Prostate gland (tissue), 2 donors: Measurements from ENCODE around the gene SAMD4A. TPM values are rescaled to one million over a fixed set of nuclear protein-coding genes. Genes with fewer than 3 reads are reported as not detected.

Source experiments
- DNase-seq: peaks from one replicate; pipeline ENCODE4 v3.0.0-alpha.2; 2019; ENCODE audit warnings: low spot score
- H3K27ac ChIP-seq, 2 donors: fragments of 200-600 bp; sonication (generic); 2 replicates each; pipeline ENCODE4 v1.5.1; 2017 to 2019
- H3K27me3 ChIP-seq: fragments of 200-600 bp; sonication (generic); replicated peaks from 2 replicates; pipeline ENCODE4 v1.5.1; 2019; ENCODE audit not compliant: insufficient read depth
- H3K36me3 ChIP-seq, 2 donors: fragments of 200-600 bp; sonication (generic); 1 replicate in 1 of 2; 2 replicates in 1 of 2; pipeline versions ENCODE4 v1.5.1 to v1.8.1; 2017 to 2019
- H3K4me1 ChIP-seq: fragments of 200-600 bp; sonication (generic); replicated peaks from 2 replicates; pipeline ENCODE4 v1.5.1; 2019
- H3K4me3 ChIP-seq, 2 donors: fragments of 200-600 bp; sonication (generic); 2 replicates each; pipeline ENCODE4 v1.5.1; 2017 to 2019
- H3K9me3 ChIP-seq: fragments of 200-600 bp; sonication (generic); 2 replicates; pipeline ENCODE4 v1.5.1; 2017
- POLR2A ChIP-seq: fragments of 450-650 bp; IDR thresholded peaks from one replicate; pipeline ENCODE4 v1.6.1; 2016; ENCODE audit warnings: antibody characterized with exemption, mild to moderate bottlenecking
- POLR2AphosphoS5 ChIP-seq: sonication (generic); formaldehyde crosslinking; IDR thresholded peaks from one replicate; pipeline ENCODE4 v1.6.1; 2017; ENCODE audit warnings: antibody characterized with exemption
- WGBS: methylation state at CpG from one replicate; pipeline ENCODE4 v1.1.5; 2018; 5-methylcytosine and 5-hydroxymethylcytosine counted together
- intact Hi-C: fragments of 100-400 bp; cut with DNase I; formaldehyde crosslinking; loops from one replicate; pipeline ENCODE4 v1.14.2; 2022
- total RNA-seq, 2 donors: library from RNA; depleted of rRNA; stranded (reverse); fragments of >200 nt; gene quantifications; one replicate each; pipeline ENCODE4 v1.1.0, GENCODE V29; 2016
- TF ChIP-seq, protein P1 (sequence below), 4 experiments: fragments of 200-600 bp in 2 of 4; fragments of 450-650 bp in 2 of 4; sonication (generic) in 2 of 4; IDR thresholded peaks; 1 replicate in 3 of 4; 2 replicates in 1 of 4; pipeline ENCODE4 v1.5.1; 2016 to 2019; ENCODE audit warnings: antibody characterized with exemption in 4 of 4, mild to moderate bottlenecking in 2 of 4, moderate library complexity in 2 of 4

The SAMD4A gene
- total RNA-seq, 2 donors from 2014 or later = 18.1 to 38.5 TPM

DNA sequence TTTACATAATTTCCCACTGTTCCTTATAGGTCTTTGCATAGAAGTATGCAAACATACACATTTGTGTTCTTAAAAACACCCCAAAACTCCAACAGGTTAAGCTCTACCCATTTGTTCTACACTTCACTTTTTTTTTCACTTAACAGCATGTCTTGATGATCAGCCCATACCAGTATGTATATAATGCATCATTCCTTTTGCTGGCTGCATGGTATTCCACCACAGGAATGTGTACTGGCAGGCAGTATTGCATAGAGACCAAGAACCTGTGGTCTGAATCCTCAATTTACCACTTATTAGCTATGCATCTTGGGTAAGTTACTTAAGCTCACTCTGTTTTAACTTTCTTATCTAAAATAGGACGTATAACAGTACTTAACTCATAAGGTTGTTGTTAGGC, 65.5 kb downstream of the SAMD4A start:
- Histone ChIP-seq H3K9me3 (no peaks in the 10 kb centered on the region), H3K4me1 (no peaks in the 10 kb centered on the region), H3K27me3 (no peaks in the 10 kb centered on the region), H3K36me3 (no peaks in the 10 kb centered on the region), H3K4me3 (no peak overlapping the region), H3K27ac (no peak overlapping the region)
- no peak for DNase-seq
- TF ChIP-seq, protein P1, sequence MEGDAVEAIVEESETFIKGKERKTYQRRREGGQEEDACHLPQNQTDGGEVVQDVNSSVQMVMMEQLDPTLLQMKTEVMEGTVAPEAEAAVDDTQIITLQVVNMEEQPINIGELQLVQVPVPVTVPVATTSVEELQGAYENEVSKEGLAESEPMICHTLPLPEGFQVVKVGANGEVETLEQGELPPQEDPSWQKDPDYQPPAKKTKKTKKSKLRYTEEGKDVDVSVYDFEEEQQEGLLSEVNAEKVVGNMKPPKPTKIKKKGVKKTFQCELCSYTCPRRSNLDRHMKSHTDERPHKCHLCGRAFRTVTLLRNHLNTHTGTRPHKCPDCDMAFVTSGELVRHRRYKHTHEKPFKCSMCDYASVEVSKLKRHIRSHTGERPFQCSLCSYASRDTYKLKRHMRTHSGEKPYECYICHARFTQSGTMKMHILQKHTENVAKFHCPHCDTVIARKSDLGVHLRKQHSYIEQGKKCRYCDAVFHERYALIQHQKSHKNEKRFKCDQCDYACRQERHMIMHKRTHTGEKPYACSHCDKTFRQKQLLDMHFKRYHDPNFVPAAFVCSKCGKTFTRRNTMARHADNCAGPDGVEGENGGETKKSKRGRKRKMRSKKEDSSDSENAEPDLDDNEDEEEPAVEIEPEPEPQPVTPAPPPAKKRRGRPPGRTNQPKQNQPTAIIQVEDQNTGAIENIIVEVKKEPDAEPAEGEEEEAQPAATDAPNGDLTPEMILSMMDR (IDR thresholded peaks at IDR 0.05) = no peak
- no peak for TF ChIP-seq POLR2AphosphoS5
- TF ChIP-seq POLR2A = no peak
- 100% methylated on average over 1 of the region's 1 CpG for WGBS
- intact Hi-C loops = no loop called here

DNA sequence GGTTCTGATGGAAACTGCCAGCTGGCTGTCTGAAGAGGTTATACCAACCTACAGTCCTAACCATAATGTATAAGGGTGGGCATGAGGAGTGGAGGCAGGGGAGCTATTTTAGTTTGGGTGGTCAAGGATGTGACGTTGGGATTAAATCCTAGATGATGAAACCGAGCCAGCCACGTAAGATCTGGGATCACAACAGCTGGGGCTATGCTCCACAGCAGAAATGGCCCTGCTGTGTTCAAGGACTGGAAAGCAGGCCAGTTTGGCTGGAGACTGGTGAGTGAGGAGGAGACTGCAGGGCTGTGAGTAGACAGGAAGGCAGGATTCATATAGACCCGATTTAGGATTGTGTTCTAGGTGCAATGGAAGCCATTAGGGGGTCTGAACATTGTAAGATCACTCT, 66.1 kb downstream of the SAMD4A start:
- no peak for TF ChIP-seq POLR2AphosphoS5
- TF ChIP-seq POLR2A = no peak
- TF ChIP-seq, protein P1 (IDR thresholded peaks at IDR 0.05) = no peak
- no peak overlapping the region for H3K4me3 ChIP-seq
- WGBS = 92% methylated on average over 4 of the region's 4 CpGs
- H3K9me3 ChIP-seq = no peaks in the 10 kb centered on the region
- DNase-seq = no peak
- H3K27ac ChIP-seq = no peak overlapping the region
- intact Hi-C loops = no loop called here
- no peaks in the 10 kb centered on the region for H3K4me1 ChIP-seq
- H3K36me3 ChIP-seq = no peaks in the 10 kb centered on the region
- H3K27me3 ChIP-seq = no peaks in the 10 kb centered on the region

DNA sequence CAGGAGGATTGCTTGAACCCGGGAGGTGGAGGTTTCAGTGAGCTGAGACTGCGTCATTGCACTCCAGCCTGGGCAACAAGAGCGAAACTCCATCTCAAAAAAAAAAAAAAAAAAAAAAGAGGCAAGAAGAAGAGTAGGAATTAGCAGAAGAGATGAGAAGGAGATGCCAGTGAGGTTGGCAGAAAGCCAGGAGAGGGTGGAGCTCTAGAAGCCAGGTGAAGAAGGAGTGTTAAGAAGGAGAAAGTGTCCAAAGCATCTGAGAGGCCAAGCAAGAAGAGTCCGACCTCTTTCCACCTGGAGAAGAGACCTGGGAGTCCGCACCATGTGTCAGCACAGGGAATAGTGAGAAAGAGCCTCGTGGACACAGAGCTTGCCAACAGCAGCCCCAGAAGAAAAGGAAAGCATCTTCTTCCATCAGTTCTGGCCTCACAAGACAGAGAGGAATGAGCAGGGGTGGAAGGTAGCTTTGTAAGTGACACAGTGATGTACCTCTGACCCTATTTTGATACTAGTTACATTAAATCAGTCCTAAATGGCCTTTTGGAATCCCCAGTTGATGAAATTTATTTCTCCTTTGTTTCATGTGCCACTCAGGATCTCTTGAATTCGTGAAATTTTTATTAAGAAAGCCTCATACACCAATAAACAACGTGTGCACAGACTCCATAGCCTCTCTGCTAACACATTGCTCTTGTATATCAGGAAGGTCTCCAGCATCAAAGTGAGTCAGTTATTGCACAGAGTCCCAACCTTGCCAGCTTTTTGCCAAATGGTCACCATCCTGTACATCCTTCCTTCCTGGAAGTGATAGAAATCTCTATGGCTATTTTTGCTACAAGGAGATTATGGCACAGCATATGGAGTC, 70.6 kb downstream of the SAMD4A start:
- 84% methylated on average over 8 of the region's 8 CpGs for WGBS
- no peak overlapping the region for H3K27ac ChIP-seq
- TF ChIP-seq POLR2A = no peak
- TF ChIP-seq, protein P1 (IDR thresholded peaks at IDR 0.05) = no peak
- TF ChIP-seq POLR2AphosphoS5 = no peak
- H3K36me3 ChIP-seq = no peaks in the 10 kb centered on the region
- H3K9me3 ChIP-seq = no peaks in the 10 kb centered on the region
- no peaks in the 10 kb centered on the region for H3K4me1 ChIP-seq
- intact Hi-C loops = no loop called here
- no peak for DNase-seq
- no peaks in the 10 kb centered on the region for H3K27me3 ChIP-seq
- H3K4me3 ChIP-seq = no peak overlapping the region

DNA sequence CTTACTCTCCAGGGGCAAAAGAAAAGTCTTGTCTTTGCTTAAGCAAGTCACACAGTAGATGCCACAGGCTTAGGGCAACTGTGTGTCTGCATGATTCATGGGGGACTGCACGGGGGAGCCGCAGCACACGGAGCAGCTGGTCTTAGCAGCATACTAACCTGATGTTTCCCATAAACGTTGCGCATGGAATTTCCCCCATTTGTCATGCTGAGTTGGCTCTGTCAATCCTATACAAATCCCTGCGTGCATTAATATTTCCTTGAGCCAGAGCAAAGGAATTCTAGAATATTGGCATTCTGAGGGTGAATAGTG, 71.2 kb downstream of the SAMD4A start:
- Histone ChIP-seq H3K27me3 (no peaks in the 10 kb centered on the region), H3K4me1 (no peaks in the 10 kb centered on the region), H3K9me3 (no peaks in the 10 kb centered on the region), H3K27ac (no peak overlapping the region), H3K36me3 (no peaks in the 10 kb centered on the region), H3K4me3 (no peak overlapping the region)
- intact Hi-C loops = no loop called here
- no peak for DNase-seq
- TF ChIP-seq, protein P1 (IDR thresholded peaks at IDR 0.05) = no peak
- TF ChIP-seq POLR2A (no peak), POLR2AphosphoS5 (no peak)
- WGBS = 66% methylated on average over 6 of the region's 6 CpGs

DNA sequence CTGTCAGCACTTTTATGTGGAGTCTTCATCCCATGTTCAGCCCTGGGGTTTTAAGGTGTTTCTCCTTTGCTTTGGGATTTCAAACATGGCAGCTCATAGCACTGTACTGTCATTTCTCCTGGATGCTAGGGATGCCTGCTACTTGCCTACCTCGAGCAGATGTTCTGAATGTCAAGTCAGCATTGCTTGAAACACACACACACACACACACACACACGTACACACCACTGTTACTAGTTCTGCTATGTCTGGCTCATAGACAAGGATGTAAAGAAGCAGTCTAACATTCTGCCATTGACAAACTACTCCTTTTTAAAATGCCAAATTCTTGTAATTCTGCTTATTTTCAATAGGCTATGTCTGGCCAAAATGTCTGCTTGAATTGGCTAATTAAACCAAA, 72.7 kb downstream of the SAMD4A start:
- TF ChIP-seq POLR2AphosphoS5 = no peak
- TF ChIP-seq, protein P1 (IDR thresholded peaks at IDR 0.05) = no peak
- TF ChIP-seq POLR2A = no peak
- no peaks in the 10 kb centered on the region for H3K27me3 ChIP-seq
- 55% methylated on average over 2 of the region's 2 CpGs for WGBS
- H3K4me1 ChIP-seq = no peaks in the 10 kb centered on the region
- no peak overlapping the region for H3K27ac ChIP-seq
- no peak for DNase-seq
- H3K4me3 ChIP-seq = no peak overlapping the region
- H3K9me3 ChIP-seq = no peaks in the 10 kb centered on the region
- no peaks in the 10 kb centered on the region for H3K36me3 ChIP-seq
- intact Hi-C loops = loop anchor here (5.0 kb wide), 1 partner anchor 38 kb away; no protein-coding TSS in a partner anchor
